ENCODE data around the gene ATP11C. TPM values are rescaled to one million over a fixed set of nuclear protein-coding genes. Genes with fewer than 3 reads are reported as not detected.

ATP11C gene
- total RNA-seq, 1 donor from 2014 or later: 20.4 TPM

Small RNA genes lying within 50 kb of the gene (microRNA-seq; reads per million reads assigned to microRNA genes)
- gene MIR505 (ENCODE audit: borderline number of aligned reads): 201 reads per million, percentile 66 among the genes with 10 or more reads in this experiment

Other genes starting within 250 kb of the ATP11C start
- gene MCF2, start 224.9 kb downstream of the ATP11C start, total RNA-seq: 0.10 TPM in 1 of 3 replicates, not detected in the others
- gene CXorf66, start 32.5 kb upstream of the ATP11C start, total RNA-seq: not detected in 3 replicates

All from chondrocyte (in vitro differentiated cells).